ENCODE data around the gene DHODH. TPM values are rescaled to one million over a fixed set of nuclear protein-coding genes. Genes with fewer than 3 reads are reported as not detected.

The DHODH gene
- total and polyA plus RNA-seq, 2 of the 4 experiments (the other 2 are of a cell fraction), result 3.2 to 4.1 TPM

GRCh38 chr16:72009779-72010178, 1.2 kb downstream of the DHODH start:
- Histone ChIP-seq H3K18ac (ENCODE audit: low read depth, low read length) (no peak overlapping the region), H3K27me3 (ENCODE audit: control insufficient read depth, insufficient read depth, low read length) (no peaks in the 10 kb centered on the region), H4K5ac (ENCODE audit: low read depth, low read length) (no peak overlapping the region), H2AK9ac (replicated peaks; ENCODE audit: low read depth, low read length, poor library complexity) (no peak overlapping the region), H3K23ac (ENCODE audit: low read depth, low read length) (no peak overlapping the region), H3K4me3 (ENCODE audit: insufficient read depth, low read depth, low read length) (no peak overlapping the region), H3K4me2 (ENCODE audit: low read depth, low read length) (no peak overlapping the region), H4K8ac (ENCODE audit: low read depth in 2 of 2, low read length in 2 of 2) (no peak overlapping the region), H3K27ac (ENCODE audit: insufficient read depth, low read length) (no peak overlapping the region), H2BK5ac (ENCODE audit: low read depth, low read length, poor library complexity, severe bottlenecking) (no peak overlapping the region), H3K79me1 (ENCODE audit: low read depth in 1 of 2, low read length in 2 of 2) (peaks cover 8 to 9% of the 10 kb centered on the region in 2 experiments; a peak in 3 of 4 replicates), H3K14ac (replicated peaks; ENCODE audit: low read depth, low read length) (no peak overlapping the region), H2BK120ac (ENCODE audit: low read depth, low read length) (no peak overlapping the region), H3K9me3 (ENCODE audit: control insufficient read depth, insufficient read depth, low read length) (no peaks in the 10 kb centered on the region), H4K20me1 (ENCODE audit: insufficient read depth, low read length) (no peaks in the 10 kb centered on the region), H3K4ac (ENCODE audit: low read depth, low read length) (no peak overlapping the region), H3K9me1 (ENCODE audit: insufficient read depth, low read length) (no peaks in the 10 kb centered on the region), H3K36me3 (ENCODE audit: control insufficient read depth, insufficient read depth, low read length) (no peaks in the 10 kb centered on the region), H2AFZ (replicated peaks; ENCODE audit: low read length, poor library complexity) (no peak overlapping the region), H4K91ac (ENCODE audit: insufficient read depth, low read depth, low read length) (no peak overlapping the region), H2BK20ac (ENCODE audit: low read depth, low read length) (no peak overlapping the region), H3K4me1 (ENCODE audit: control insufficient read depth, insufficient read depth, low read length) (no peaks in the 10 kb centered on the region), H3K56ac (ENCODE audit: extremely low read depth, insufficient read depth, low read length) (no peak overlapping the region), H2BK15ac (ENCODE audit: low read depth, low read length) (no peak overlapping the region), H2AK5ac (ENCODE audit: low read depth, low read length) (no peak overlapping the region), H3K9ac (ENCODE audit: low read depth, low read length) (no peak overlapping the region)
- dilution Hi-C loops (cut with HindIII; ENCODE audit: low sequenced_read_pairs, unreplicated experiment), result no loop called here
- intact Hi-C loops (cut with micrococcal nuclease), result no loop called here
- ChIA-PET CTCF (no interaction called here), POLR2A (ENCODE audit: unreplicated experiment) (no interaction called here)
- DNase-seq (no peak), ATAC-seq (ENCODE audit: low read depth) (no peak)
- in situ Hi-C loops (cut with MboI; ENCODE audit: low sequenced_read_pairs), result no loop called here
- BruUV-seq (replicated peaks), result no TSS peak
- WGBS, 2 experiments (ENCODE audit: extremely low coverage in 2 of 2, insufficient read length in 1 of 2), result 100% methylated on average over 1 of the region's 10 CpGs; no CpG with 5 or more reads in 1 of the 2 experiments
- TF ChIP-seq MAFK (IDR thresholded peaks at IDR 0.05; ENCODE audit: low read depth, low read length), result no peak
- no peak for TF ChIP-seq MXI1 (IDR thresholded peaks at IDR 0.05; ENCODE audit: borderline replicate concordance, low read depth, low read length)
- TF ChIP-seq BHLHE40 (IDR thresholded peaks at IDR 0.05; ENCODE audit: low read depth, low read length), result no peak
- TF ChIP-seq RAD21 (IDR thresholded peaks at IDR 0.05; ENCODE audit: low read length), result no peak
- TF ChIP-seq MAZ (IDR thresholded peaks at IDR 0.05; ENCODE audit: borderline replicate concordance, low read depth, low read length), result no peak
- TF ChIP-seq CHD1 (IDR thresholded peaks at IDR 0.05; ENCODE audit: low read depth, low read length), result no peak
- TF ChIP-seq ELK1 (IDR thresholded peaks at IDR 0.05; ENCODE audit: borderline replicate concordance, low read depth, low read length), result no peak
- TF ChIP-seq SMC3 (IDR thresholded peaks at IDR 0.05; ENCODE audit: low read depth, low read length), result no peak
- TF ChIP-seq CTCF (conservative IDR thresholded peaks at IDR 0.05; ENCODE audit: low read depth, low read length), result no peak
- no peak for TF ChIP-seq NFE2L2 (IDR thresholded peaks at IDR 0.05; ENCODE audit: low read depth, low read length)
- no peak for TF ChIP-seq RCOR1 (IDR thresholded peaks at IDR 0.05; ENCODE audit: insufficient replicate concordance, low read length)
- no peak for TF ChIP-seq POLR2A (IDR thresholded peaks at IDR 0.05; ENCODE audit: low read depth, low read length)
- TF ChIP-seq RFX5 (IDR thresholded peaks at IDR 0.05; ENCODE audit: low read depth, low read length), result no peak
- no peak for TF ChIP-seq USF2 (IDR thresholded peaks at IDR 0.05; ENCODE audit: low read depth, low read length)
- TF ChIP-seq CEBPB (IDR thresholded peaks at IDR 0.05; ENCODE audit: low read depth, low read length), result no peak
- TF ChIP-seq FOS (IDR thresholded peaks at IDR 0.05; ENCODE audit: low read depth, low read length), result no peak
